Neural crest cell (in vitro differentiated cells): ENCODE data around the gene DMAP1. TPM values are rescaled to one million over a fixed set of nuclear protein-coding genes. Genes with fewer than 3 reads are reported as not detected.
"Not testable (repeated sequence)": the region's sequence is repeated elsewhere in the genome, so short reads cannot be mapped to it uniquely, and the experiment has no call there.

ENCODE experiments used
- DNase-seq: peaks from one replicate; pipeline ENCODE4 v3.0.0; 2021; ENCODE audit warnings: low read depth, mixed read lengths, low spot score
- H3K27ac Mint-ChIP-seq: one replicate; pipeline ENCODE4 v1.8.0; 2021; ENCODE audit warnings: mild to moderate bottlenecking, mixed read lengths; ENCODE audit not compliant: unreplicated experiment
- H3K27me3 Mint-ChIP-seq: 2 replicates; pipeline ENCODE4 v1.8.0; 2021; ENCODE audit warnings: low read depth, mild to moderate bottlenecking, mixed read lengths
- H3K36me3 Mint-ChIP-seq: 2 replicates; pipeline ENCODE4 v1.8.0; 2021; ENCODE audit warnings: low read depth, mild to moderate bottlenecking, mixed read lengths
- H3K4me1 Mint-ChIP-seq: 2 replicates; pipeline ENCODE4 v1.8.0; 2021; ENCODE audit warnings: mixed read lengths
- H3K4me3 Mint-ChIP-seq: one replicate; pipeline ENCODE4 v1.8.0; 2021; ENCODE audit warnings: mild to moderate bottlenecking, mixed read lengths
- H3K9me3 Mint-ChIP-seq: 2 replicates; pipeline ENCODE4 v1.8.0; 2021; ENCODE audit warnings: mixed read lengths
- CTCF ChIP-seq: fragments of 200-600 bp; sonication (generic); conservative IDR thresholded peaks from 2 replicates; pipeline ENCODE4 v1.5.0; 2021; ENCODE audit warnings: antibody characterized with exemption, mild to moderate bottlenecking
- long read RNA-seq: library from polyadenylated mRNA; unstranded; transcript quantifications from one replicate; pipeline ENCODE4 v2.0.0, GENCODE V29; 2020
- total RNA-seq: library from RNA; stranded (reverse); gene quantifications from 2 replicates; pipeline ENCODE4 v1.2.1, GENCODE V29; 2021

Gene DMAP1
- 57.1 and 58.7 TPM in 2 replicates for total RNA-seq
- long read RNA-seq, full-length matches to known transcripts = 32 of 46 reads
- long read RNA-seq, partial matches to known transcripts = 2 of 46 reads
- long read RNA-seq, other reads (novel, unspliced or antisense) = 12 of 46 reads

GRCh38 chr1:44213222-44214112 lies at the start of gene DMAP1:
Gene DMAP1 (plus strand): TSS chr1:44213471. CDS start chr1:44213754, 283 bp downstream.
- Mint-ChIP-seq H3K4me3 (peak within 1 kb of the TSS; percentile 92), H3K36me3 (peaks cover 4% of the 10 kb centered on the region), H3K9me3 (no peaks in the 10 kb centered on the region), H3K27ac (peak within 1 kb of the TSS; percentile 48), H3K27me3 (peaks cover 2% of the 10 kb centered on the region), H3K4me1 (peaks cover 28% of the 10 kb centered on the region)
- no peak for TF ChIP-seq CTCF
- peak; percentile 85 for DNase-seq

GRCh38 chr1:44168520-44169098 lies 44.7 kb upstream of the DMAP1 start:
- peaks cover 12% of the 10 kb centered on the region for H3K9me3 Mint-ChIP-seq
- H3K27me3 Mint-ChIP-seq = no peaks in the 10 kb centered on the region
- no peak for TF ChIP-seq CTCF
- DNase-seq = no peak
- no peak overlapping the region for H3K27ac Mint-ChIP-seq
- H3K4me1 Mint-ChIP-seq = peaks cover 5% of the 10 kb centered on the region
- H3K4me3 Mint-ChIP-seq = no peak overlapping the region
- H3K36me3 Mint-ChIP-seq = peaks cover 5% of the 10 kb centered on the region

- no peak for DNase-seq
- Mint-ChIP-seq H3K27ac (no peak overlapping the region), H3K9me3 (peaks cover 14% of the 10 kb centered on the region), H3K27me3 (no peaks in the 10 kb centered on the region), H3K4me1 (peaks cover 5% of the 10 kb centered on the region), H3K4me3 (no peak overlapping the region), H3K36me3 (peaks cover 5% of the 10 kb centered on the region)
- TF ChIP-seq CTCF = no peak
These were observed 42.9 kb upstream of the DMAP1 start for GRCh38 chr1:44170281-44170823.

- Mint-ChIP-seq H3K36me3 (peaks cover 8% of the 10 kb centered on the region), H3K27ac (no peak overlapping the region), H3K9me3 (peaks cover 13% of the 10 kb centered on the region), H3K27me3 (no peaks in the 10 kb centered on the region), H3K4me1 (peaks cover 5% of the 10 kb centered on the region), H3K4me3 (no peak overlapping the region)
- no peak for DNase-seq
- TF ChIP-seq CTCF = no peak
These were observed 38.6 kb upstream of the DMAP1 start for GRCh38 chr1:44174630-44175029.

- H3K4me3 Mint-ChIP-seq = no peak overlapping the region
- H3K27me3 Mint-ChIP-seq = no peaks in the 10 kb centered on the region
- no peak for DNase-seq
- TF ChIP-seq CTCF = no peak
- no peaks in the 10 kb centered on the region for H3K4me1 Mint-ChIP-seq
- H3K27ac Mint-ChIP-seq = no peak overlapping the region
- H3K36me3 Mint-ChIP-seq = no peaks in the 10 kb centered on the region
- no peaks in the 10 kb centered on the region for H3K9me3 Mint-ChIP-seq
These were observed 12.9 kb upstream of the DMAP1 start for GRCh38 chr1:44200336-44200735.

- H3K4me3 Mint-ChIP-seq, DNase-seq, H3K36me3 Mint-ChIP-seq, H3K4me1 Mint-ChIP-seq, H3K27ac Mint-ChIP-seq, H3K27me3 Mint-ChIP-seq, H3K9me3 Mint-ChIP-seq: not testable (repeated sequence)
These were observed 6.7 kb upstream of the DMAP1 start for GRCh38 chr1:44206545-44206944.
